NCI-H187 (cell line): ENCODE data around the gene CERS5.

Experiments
- DNase-seq, 2 experiments: peaks; one replicate each; lab custom pipeline; 2025; lab: John Stamatoyannopoulos, UW

CERS5 gene

GRCh38 chr12:50167049-50167828, at the start of gene CERS5:
TSS of gene CERS5 (minus strand) at chr12:50167369. CDS start at chr12:50167297, 72 bp downstream.
- DNase-seq = peak; percentile 97 to 99

GRCh38 chr12:50215033-50215432, 47.9 kb upstream of the CERS5 start:
- no peak for DNase-seq

DNA sequence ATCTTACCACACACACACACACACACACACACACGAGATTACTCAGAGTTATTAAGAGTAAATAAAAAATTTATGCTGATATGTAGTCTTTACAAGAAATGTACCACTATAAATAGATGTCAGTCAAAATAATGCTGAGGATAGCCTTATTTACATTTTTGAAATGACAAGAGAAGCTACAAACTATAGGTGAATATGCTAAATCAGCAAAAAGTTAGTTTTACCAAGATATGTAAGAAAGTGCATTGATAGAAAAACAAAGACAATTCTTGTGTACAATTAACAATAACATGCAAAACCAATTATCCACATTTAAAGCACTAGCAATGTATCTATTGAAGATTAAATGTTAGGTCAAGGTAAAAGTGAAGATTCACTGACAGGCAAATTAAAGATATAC, 46.8 kb upstream of the CERS5 start:
- no peak for DNase-seq

DNA sequence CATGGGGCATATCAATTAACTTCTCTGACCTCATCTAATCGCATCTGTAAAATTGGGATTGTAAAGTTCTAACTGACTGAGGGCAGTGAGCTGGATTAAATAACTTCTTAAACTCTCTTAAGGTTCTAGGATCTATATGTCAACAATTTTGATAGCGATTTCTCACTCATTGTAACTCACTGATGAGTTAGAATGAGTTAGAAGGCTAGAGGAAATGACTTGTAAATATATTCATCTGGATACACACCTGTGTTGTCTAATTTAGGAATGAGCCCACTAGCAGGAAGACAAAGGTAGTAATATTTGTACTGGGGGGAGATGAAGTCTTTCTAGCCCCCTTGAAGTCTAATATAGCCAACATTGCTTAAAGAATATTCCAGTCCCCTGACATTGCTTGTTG, 46.3 kb upstream of the CERS5 start:
- DNase-seq = no peak

DNA sequence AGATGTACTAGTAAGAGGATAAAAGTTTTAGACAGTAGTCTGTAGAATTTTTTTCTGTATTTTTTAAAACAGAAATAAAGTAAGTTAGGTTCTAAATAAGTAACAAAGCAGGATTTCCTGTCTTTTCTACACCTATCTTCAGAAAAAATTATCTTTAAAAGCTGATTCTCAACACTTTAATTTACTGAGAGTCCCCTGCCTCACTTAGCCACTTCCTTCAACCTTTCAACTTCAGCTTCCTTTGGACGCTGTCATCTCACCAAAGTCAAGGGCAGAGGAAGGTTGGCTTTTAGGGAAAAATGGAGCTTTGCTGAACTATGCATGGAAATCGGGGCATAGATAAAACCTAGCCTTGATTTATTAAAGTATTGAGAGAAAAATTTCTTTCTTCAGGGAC, 44.9 kb upstream of the CERS5 start:
- no peak for DNase-seq

GRCh38 chr12:50211392-50212070, 44.4 kb upstream of the CERS5 start:
- no peak for DNase-seq

- no peak for DNase-seq
Observed at GRCh38 chr12:50207424-50207823, 40.3 kb upstream of the CERS5 start.

- DNase-seq = no peak
Observed at GRCh38 chr12:50205648-50206047, 38.5 kb upstream of the CERS5 start.

- DNase-seq = no peak
Observed at GRCh38 chr12:50203691-50204090, 36.5 kb upstream of the CERS5 start.

DNA sequence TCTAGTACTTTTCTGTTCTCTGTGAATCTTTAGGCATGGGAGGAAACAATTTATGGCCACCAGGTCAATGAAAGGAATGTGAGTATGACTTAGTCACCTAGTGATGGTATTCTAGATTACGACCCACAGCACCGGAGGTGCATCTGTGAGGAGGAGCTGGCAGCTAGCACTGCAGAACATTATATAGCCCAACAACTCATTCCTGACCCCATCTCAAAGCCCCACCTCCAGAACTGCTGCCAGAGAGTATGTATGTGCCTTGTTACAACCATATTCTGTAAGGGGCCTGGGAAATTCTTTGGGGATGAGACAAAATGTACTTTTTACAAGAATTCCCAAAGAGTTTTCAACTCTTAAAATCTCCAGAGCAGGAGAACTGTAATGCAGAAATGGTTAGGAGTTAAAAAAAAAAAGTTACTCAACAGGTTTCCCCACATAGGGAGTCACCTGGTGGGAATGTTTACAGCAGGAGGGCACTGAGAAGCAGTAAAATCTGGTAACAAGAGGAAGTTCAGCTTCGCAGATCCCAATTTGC, 34.9 kb upstream of the CERS5 start:
- no peak for DNase-seq

GRCh38 chr12:50200552-50201273, 33.5 kb upstream of the CERS5 start:
- DNase-seq = no peak

DNA sequence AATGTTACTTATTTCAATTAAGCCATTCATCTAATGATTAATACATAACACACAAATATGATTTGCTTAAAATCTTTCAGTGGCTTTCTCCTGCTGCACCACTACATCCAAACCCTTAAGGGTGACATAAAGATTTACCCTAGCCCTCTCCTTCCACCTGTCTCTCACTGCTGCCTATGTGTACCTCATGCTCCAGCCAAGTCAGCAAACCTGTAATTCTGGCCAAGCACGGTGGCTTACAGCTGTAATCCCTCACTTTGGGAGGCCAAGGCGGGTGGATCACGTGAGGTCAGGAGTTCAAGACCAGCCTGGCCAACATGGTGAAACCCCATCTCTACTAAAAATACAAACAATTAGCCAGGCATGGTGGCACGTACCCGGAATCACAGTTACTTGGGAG, 31.7 kb upstream of the CERS5 start:
- no peak for DNase-seq

- DNase-seq = no peak
Observed at GRCh38 chr12:50197297-50197727, 30.1 kb upstream of the CERS5 start.

- DNase-seq = no peak
Observed at GRCh38 chr12:50196537-50196936, 29.4 kb upstream of the CERS5 start.

DNA sequence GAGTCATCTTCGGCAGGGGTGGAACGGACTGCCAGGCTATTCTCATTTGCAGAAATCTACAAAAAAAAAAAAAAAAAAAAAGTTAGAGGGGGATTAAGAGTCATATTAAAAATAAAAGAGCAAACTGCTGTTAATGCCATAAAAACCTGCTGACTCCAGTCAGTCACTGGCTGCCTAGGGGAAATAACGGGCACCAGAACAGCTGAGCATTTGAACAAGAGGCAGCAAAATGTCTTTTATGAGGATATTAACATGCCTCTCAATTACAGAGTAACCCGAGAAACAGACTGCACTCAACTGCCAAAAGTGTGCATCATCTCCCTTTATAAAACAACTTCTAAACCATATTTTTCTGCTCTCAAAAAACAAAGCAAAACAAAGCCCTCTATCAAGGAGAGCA, 28.7 kb upstream of the CERS5 start:
- DNase-seq = no peak

DNA sequence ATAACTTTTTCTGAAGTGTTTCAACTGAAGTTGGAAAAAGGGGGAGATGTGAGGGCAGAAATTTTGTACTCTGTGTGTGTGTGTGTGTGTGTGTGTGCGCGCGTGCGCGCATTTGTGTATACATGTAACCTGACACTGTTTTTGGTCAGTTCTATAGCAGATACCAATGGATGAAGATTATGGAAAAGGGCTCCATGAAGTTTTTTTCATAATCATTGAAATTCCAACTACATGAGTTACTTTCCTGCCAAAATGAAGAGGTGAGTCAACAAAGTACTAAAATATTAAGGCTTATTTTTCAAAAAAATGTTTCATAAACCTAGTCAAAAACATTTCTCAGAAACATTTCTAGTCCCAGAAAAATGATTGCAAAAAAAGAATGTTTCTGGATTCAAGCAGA, 25.7 kb upstream of the CERS5 start:
- DNase-seq = no peak

GRCh38 chr12:50192236-50192635, 25.1 kb upstream of the CERS5 start:
- no peak for DNase-seq

- DNase-seq = no peak
Observed at GRCh38 chr12:50190859-50191258, 23.7 kb upstream of the CERS5 start.

GRCh38 chr12:50188875-50189575, 21.9 kb upstream of the CERS5 start:
- DNase-seq = no peak

DNA sequence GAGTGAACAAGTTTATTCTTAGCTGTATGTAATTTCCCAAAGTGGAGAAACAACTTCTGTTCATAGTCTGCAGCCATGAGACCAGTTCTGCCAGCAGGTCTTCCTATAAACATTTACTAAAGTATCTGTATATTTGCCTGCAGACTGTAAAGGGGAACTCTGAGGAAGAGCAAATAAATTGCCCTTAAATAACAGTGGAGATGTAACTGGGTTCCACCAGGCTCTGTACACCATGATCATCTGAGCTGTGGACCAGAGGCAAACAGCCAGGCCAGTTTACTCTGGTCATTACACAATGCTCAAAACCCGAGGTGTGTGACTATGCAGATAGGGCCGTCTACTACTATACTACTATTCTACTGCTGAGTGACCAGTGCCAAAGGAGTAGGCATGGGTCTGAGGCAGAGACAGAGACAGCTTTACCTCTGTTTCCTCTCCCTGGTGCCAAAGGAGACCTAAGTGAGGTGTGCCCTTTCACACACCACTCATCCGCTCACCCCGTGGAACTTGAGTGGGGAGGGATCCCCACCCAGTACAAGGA, 21.1 kb upstream of the CERS5 start:
- no peak for DNase-seq

- DNase-seq = no peak
Observed at GRCh38 chr12:50187084-50187900, 20.1 kb upstream of the CERS5 start.
